ENCODE results near the gene ITPKA. TPM values are rescaled to one million over a fixed set of nuclear protein-coding genes. Genes with fewer than 3 reads are reported as not detected.

The ITPKA gene
- polyA plus RNA-seq, 1 of the 3 experiments (the other 2 are of a cell fraction), result 2.2 TPM

- TF ChIP-seq GATA2 (CRISPR knock-in tag; IDR thresholded peaks at IDR 0.05) (no peak), FOXM1 (IDR thresholded peaks at IDR 0.05; ENCODE audit: low read depth) (no peak), MAX (IDR thresholded peaks at IDR 0.05; ENCODE audit: low read depth) (no peak), RXRA (IDR thresholded peaks at IDR 0.05; ENCODE audit: borderline replicate concordance, low read depth) (no peak), FOSL2 (IDR thresholded peaks at IDR 0.05; ENCODE audit: borderline replicate concordance, low read depth) (no peak), MEF2A (IDR thresholded peaks at IDR 0.05; ENCODE audit: borderline replicate concordance, low read depth) (no peak), TAF1 (IDR thresholded peaks at IDR 0.05; ENCODE audit: borderline replicate concordance, low read depth, low read length) (no peak), YY1 (IDR thresholded peaks at IDR 0.05; ENCODE audit: low read depth) (no peak), CTCF (IDR thresholded peaks at IDR 0.05) (no peak), ZBTB33 (IDR thresholded peaks at IDR 0.05; ENCODE audit: borderline replicate concordance, low read depth) (no peak), NRF1 (IDR thresholded peaks at IDR 0.05; ENCODE audit: low read depth, low read length) (no peak), POLR2AphosphoS5 (IDR thresholded peaks at IDR 0.05; ENCODE audit: low read depth, low read length) (no peak), IRF3 (IDR thresholded peaks at IDR 0.05; ENCODE audit: low read depth, low read length) (no peak)
- no peaks in the 10 kb centered on the region for H3K79me2 ChIP-seq (ENCODE audit: insufficient read depth)
- CTCF ChIA-PET, result interaction anchor here (1.8 kb wide), 1 partner anchor 47 kb away, joined by 6 read pairs; no protein-coding TSS in a partner anchor
- H3K9me2 ChIP-seq, result no peaks in the 10 kb centered on the region
- no peaks in the 10 kb centered on the region for H3K9me3 ChIP-seq
- H3F3A ChIP-seq (replicated peaks; ENCODE audit: insufficient read depth), result no peaks in the 10 kb centered on the region
- H3K36me3 ChIP-seq (replicated peaks in 1 of 2; ENCODE audit: control insufficient read depth in 1 of 2, insufficient read depth in 2 of 2, low read length in 1 of 2), result peaks cover 3 to 5% of the 10 kb centered on the region in 2 experiments
- 33% methylated on average over 12 of the region's 33 CpGs for WGBS (ENCODE audit: low lambda C conversion rate)
- POLR2A ChIA-PET, result no interaction called here
- no peak overlapping the region for H3K27ac ChIP-seq (ENCODE audit: low read depth in 2 of 2, low read length in 1 of 2)
- no peak overlapping the region for H2AFZ ChIP-seq (ENCODE audit: low read depth)
- peaks cover 0 to 13% of the 10 kb centered on the region in 2 experiments; a peak in 1 of 4 replicates for H3K4me1 ChIP-seq (ENCODE audit: control insufficient read depth in 1 of 2, insufficient read depth in 2 of 2, low read depth in 1 of 2, low read length in 1 of 2)
- peaks cover 7% of the 10 kb centered on the region; the same call in 1 of the 2 replicates for H3K27me3 ChIP-seq (ENCODE audit: insufficient read depth)
- H3K4me2 ChIP-seq, result peak overlapping the region; percentile 66; the same call in 1 of the 2 replicates
- no peak overlapping the region for H3K9ac ChIP-seq
- H3K4me3 ChIP-seq (ENCODE audit: low read depth in 2 of 2, low read length in 1 of 2), result peak overlapping the region in 1 of 2 experiments; percentile 31; a peak in 1 of 4 replicates
- peak; percentile 50 for DNase-seq
- H4K20me1 ChIP-seq (ENCODE audit: insufficient read depth), result no peaks in the 10 kb centered on the region
Measured at GRCh38 chr15:41512512-41512939, 18.9 kb downstream of the ITPKA start.
